Cardiac muscle cell (in vitro differentiated cells and primary cell): ENCODE data around the gene WDR48. TPM values are rescaled to one million over a fixed set of nuclear protein-coding genes. Genes with fewer than 3 reads are reported as not detected.

Experiments used
- DNase-seq, 2 donors: peaks; one replicate each; pipeline versions ENCODE4 v3.0.0 to v3.0.0-alpha.2; 2010 to 2017; ENCODE audit warnings: low read depth in 1 of 2, low spot score in 1 of 2
- H3K27ac ChIP-seq: fragments of 200-600 bp; sonication (generic); 2 replicates; pipeline ENCODE4 v1.5.1; 2016
- H3K27me3 ChIP-seq: fragments of 200-600 bp; sonication (generic); 2 replicates; pipeline ENCODE4 v1.6.0; 2016; ENCODE audit warnings: control low read depth
- H3K36me3 ChIP-seq: fragments of 200-600 bp; sonication (generic); 2 replicates; pipeline ENCODE4 v1.5.1; 2016; ENCODE audit warnings: control low read depth
- H3K4me1 ChIP-seq: fragments of 200-600 bp; sonication (generic); 2 replicates; pipeline ENCODE4 v1.8.1; 2017; ENCODE audit warnings: low read depth, mild to moderate bottlenecking, mixed run types
- H3K4me3 ChIP-seq: fragments of 200-600 bp; sonication (generic); 2 replicates; pipeline ENCODE4 v1.5.1; 2016; ENCODE audit warnings: mild to moderate bottlenecking
- H3K9me3 ChIP-seq: fragments of 200-600 bp; sonication (generic); 2 replicates; pipeline ENCODE4 v1.5.1; 2017; ENCODE audit warnings: low read depth, mild to moderate bottlenecking, control low read depth
- polyA plus RNA-seq: library from polyadenylated mRNA; unstranded; fragments of >200 nt; fragmentation: Nextera tagmentation; extraction: Ambion mirVana; gene quantifications from 2 replicates; pipeline ENCODE4 v1.2.1, GENCODE V29; 2016
- total RNA-seq: library from RNA; depleted of rRNA; stranded (reverse); fragments of >200 nt; gene quantifications from 2 replicates; pipeline ENCODE4 v1.2.3, GENCODE V29; 2016
- TF ChIP-seq, protein P1 (sequence below): IDR thresholded peaks from 2 replicates; pipeline ENCODE4 v1.5.1; 2012; ENCODE audit warnings: low read depth, mild to moderate bottlenecking, low read length

Gene WDR48
- total and polyA plus RNA-seq, 2 experiments from 2014 or later, result 31.5 to 43.2 TPM

DNA sequence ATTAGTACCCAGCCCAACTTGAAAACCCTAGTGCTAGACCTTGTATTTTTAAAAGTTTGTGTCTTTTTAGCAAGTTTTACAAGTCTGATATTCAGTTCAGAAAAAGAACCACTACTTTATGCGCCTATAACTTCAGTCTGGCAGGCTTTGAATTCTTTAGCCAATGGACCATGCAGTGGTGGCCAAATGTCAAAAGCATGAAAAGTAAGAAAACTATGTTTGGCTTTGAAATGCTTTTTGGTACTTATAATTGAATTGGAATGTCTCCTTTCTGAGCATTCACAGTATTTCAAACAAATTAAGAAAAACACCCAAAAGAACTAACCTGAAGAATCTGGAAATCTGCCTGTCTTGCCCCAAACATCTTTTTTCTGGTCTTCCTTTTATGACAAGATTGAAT, 12.8 kb downstream of the WDR48 start:
- no peak overlapping the region for H3K4me3 ChIP-seq
- no peaks in the 10 kb centered on the region for H3K27me3 ChIP-seq
- no peaks in the 10 kb centered on the region for H3K9me3 ChIP-seq
- TF ChIP-seq, protein P1, sequence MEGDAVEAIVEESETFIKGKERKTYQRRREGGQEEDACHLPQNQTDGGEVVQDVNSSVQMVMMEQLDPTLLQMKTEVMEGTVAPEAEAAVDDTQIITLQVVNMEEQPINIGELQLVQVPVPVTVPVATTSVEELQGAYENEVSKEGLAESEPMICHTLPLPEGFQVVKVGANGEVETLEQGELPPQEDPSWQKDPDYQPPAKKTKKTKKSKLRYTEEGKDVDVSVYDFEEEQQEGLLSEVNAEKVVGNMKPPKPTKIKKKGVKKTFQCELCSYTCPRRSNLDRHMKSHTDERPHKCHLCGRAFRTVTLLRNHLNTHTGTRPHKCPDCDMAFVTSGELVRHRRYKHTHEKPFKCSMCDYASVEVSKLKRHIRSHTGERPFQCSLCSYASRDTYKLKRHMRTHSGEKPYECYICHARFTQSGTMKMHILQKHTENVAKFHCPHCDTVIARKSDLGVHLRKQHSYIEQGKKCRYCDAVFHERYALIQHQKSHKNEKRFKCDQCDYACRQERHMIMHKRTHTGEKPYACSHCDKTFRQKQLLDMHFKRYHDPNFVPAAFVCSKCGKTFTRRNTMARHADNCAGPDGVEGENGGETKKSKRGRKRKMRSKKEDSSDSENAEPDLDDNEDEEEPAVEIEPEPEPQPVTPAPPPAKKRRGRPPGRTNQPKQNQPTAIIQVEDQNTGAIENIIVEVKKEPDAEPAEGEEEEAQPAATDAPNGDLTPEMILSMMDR, result no peak
- no peaks in the 10 kb centered on the region for H3K4me1 ChIP-seq
- no peak for DNase-seq
- H3K36me3 ChIP-seq, result peaks cover 25% of the 10 kb centered on the region
- H3K27ac ChIP-seq, result no peak overlapping the region

GRCh38 chr3:39065197-39065596, 13.4 kb downstream of the WDR48 start:
- H3K36me3 ChIP-seq, result peaks cover 31% of the 10 kb centered on the region
- no peaks in the 10 kb centered on the region for H3K27me3 ChIP-seq
- no peaks in the 10 kb centered on the region for H3K9me3 ChIP-seq
- TF ChIP-seq, protein P1, result peak; percentile 54
- H3K4me3 ChIP-seq, result no peak overlapping the region
- H3K4me1 ChIP-seq, result no peaks in the 10 kb centered on the region
- DNase-seq, result peak; percentile 45 to 60
- H3K27ac ChIP-seq, result no peak overlapping the region

DNA sequence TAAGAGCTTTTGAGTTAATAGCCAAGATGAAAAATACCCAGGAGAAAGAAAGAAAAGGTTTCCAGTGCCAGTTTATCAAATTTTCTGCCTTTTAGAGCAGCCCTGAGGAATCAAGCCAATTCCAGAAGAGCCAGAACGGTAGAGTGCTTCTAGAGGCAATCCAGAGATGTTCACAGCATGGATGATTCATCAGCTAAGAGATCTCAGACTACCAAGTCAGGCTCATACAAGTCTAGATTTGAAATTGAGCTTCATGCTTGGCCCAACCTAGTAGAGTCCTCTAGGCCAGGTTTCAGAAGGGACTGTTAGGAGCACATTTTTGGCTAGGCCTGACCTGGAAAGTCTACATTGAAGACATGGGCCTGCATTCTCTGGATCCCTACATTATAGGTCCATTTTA, 15.5 kb downstream of the WDR48 start:
- DNase-seq, result no peak

GRCh38 chr3:39068556-39068955, 16.7 kb downstream of the WDR48 start:
- Histone ChIP-seq H3K4me1 (no peaks in the 10 kb centered on the region), H3K9me3 (no peaks in the 10 kb centered on the region), H3K27me3 (no peaks in the 10 kb centered on the region), H3K4me3 (no peak overlapping the region), H3K27ac (no peak overlapping the region), H3K36me3 (peaks cover 35% of the 10 kb centered on the region)
- DNase-seq, result no peak
- TF ChIP-seq, protein P1, result no peak

More for the DNA sequence above, 15.5 kb downstream of the WDR48 start:
- TF ChIP-seq, protein P1, result no peak
- Histone ChIP-seq H3K4me1 (no peaks in the 10 kb centered on the region), H3K27me3 (no peaks in the 10 kb centered on the region), H3K9me3 (no peaks in the 10 kb centered on the region), H3K36me3 (peaks cover 35% of the 10 kb centered on the region), H3K4me3 (no peak overlapping the region), H3K27ac (no peak overlapping the region)

DNA sequence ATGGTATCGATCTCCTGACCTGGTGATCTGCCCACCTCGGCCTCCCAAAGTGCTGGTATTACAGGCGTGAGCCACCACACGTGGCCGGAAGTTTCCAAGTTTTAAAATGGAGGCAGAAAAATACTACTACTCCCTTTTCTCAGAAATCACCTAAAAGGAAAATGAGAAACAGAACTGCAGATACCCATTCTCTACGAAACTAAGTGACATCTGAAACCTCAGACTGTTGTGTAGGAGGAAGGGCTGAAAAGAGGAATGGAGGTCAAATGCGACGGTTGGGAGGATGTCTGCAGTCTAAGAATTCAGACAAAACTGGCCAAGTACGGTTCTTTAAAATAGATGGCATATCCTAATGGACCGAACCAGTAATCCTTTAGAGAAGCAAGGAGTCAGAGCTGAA, 24.1 kb downstream of the WDR48 start:
- H3K27ac ChIP-seq, result no peak overlapping the region
- no peaks in the 10 kb centered on the region for H3K4me1 ChIP-seq
- no peaks in the 10 kb centered on the region for H3K9me3 ChIP-seq
- no peak for DNase-seq
- no peaks in the 10 kb centered on the region for H3K27me3 ChIP-seq
- TF ChIP-seq, protein P1, result no peak
- H3K36me3 ChIP-seq, result peaks cover 46% of the 10 kb centered on the region
- no peak overlapping the region for H3K4me3 ChIP-seq

- H3K9me3 ChIP-seq, result no peaks in the 10 kb centered on the region
- TF ChIP-seq, protein P1, result peak; percentile 7
- no peaks in the 10 kb centered on the region for H3K27me3 ChIP-seq
- H3K27ac ChIP-seq, result no peak overlapping the region
- no peak overlapping the region for H3K4me3 ChIP-seq
- peaks cover 44% of the 10 kb centered on the region for H3K36me3 ChIP-seq
- H3K4me1 ChIP-seq, result no peaks in the 10 kb centered on the region
- no peak for DNase-seq
Observed at GRCh38 chr3:39079530-39079929, 27.7 kb downstream of the WDR48 start.
